CD4-positive, alpha-beta T cell (primary cell): Measurements from ENCODE around the gene PRDM16. TPM values are rescaled to one million over a fixed set of nuclear protein-coding genes. Genes with fewer than 3 reads are reported as not detected.

Experiments
- ATAC-seq: fragments of 200-7000 bp; cut with Tn5 transposase; one replicate; pipeline ENCODE4 v1.10.0; 2022; ENCODE audit warnings: mild to moderate bottlenecking; ENCODE audit not compliant: poor library complexity
- CTCF ChIA-PET: fragments of 350-600 bp; sonication (Branson Sonifier 250); formaldehyde crosslinking; loops from one replicate; lab custom pipeline; 2021; ENCODE audit warnings: antibody characterized with exemption, inconsistent platforms; lab: Charles Lee
- POLR2A ChIA-PET: fragments of 350-600 bp; sonication (Branson Sonifier 250); formaldehyde crosslinking; loops from one replicate; lab custom pipeline; 2021; ENCODE audit warnings: antibody characterized with exemption, inconsistent platforms; lab: Charles Lee
- DNase-seq, 14 experiments: peaks; one replicate each; pipeline ENCODE4 v3.0.0-alpha.2; 2013 to 2020; ENCODE audit warnings: mixed read lengths in 2 of 14
- H3K27ac ChIP-seq, 2 donors: one replicate each; pipeline versions ENCODE4 v1.5.1 to v1.7.0; 2013; ENCODE audit warnings: low read length in 2 of 2, low read depth in 1 of 2, mild to moderate bottlenecking in 1 of 2
- H3K27me3 ChIP-seq, 2 experiments: 1 replicate in 1 of 2; 2 replicates in 1 of 2; pipeline versions ENCODE4 v1.6.1 to v1.7.0; 2013; ENCODE audit warnings: low read length in 2 of 2, control low read depth in 1 of 2, mild to moderate bottlenecking in 1 of 2, moderate library complexity in 1 of 2; ENCODE audit not compliant: insufficient read depth in 2 of 2, control insufficient read depth in 1 of 2
- H3K36me3 ChIP-seq: one replicate; pipeline ENCODE4 v1.6.1; 2013; ENCODE audit warnings: low read length, control low read depth; ENCODE audit not compliant: insufficient read depth
- H3K4me1 ChIP-seq: one replicate; pipeline ENCODE4 v1.6.1; 2013; ENCODE audit warnings: low read length, control low read depth; ENCODE audit not compliant: insufficient read depth
- H3K4me3 ChIP-seq: one replicate; pipeline ENCODE4 v1.5.1; 2013; ENCODE audit warnings: mild to moderate bottlenecking, low read length, moderate library complexity
- H3K9me3 ChIP-seq, 2 experiments: 1 replicate in 1 of 2; 2 replicates in 1 of 2; pipeline versions ENCODE4 v1.6.1 to v1.7.0; 2013; ENCODE audit warnings: low read length in 2 of 2, mild to moderate bottlenecking in 2 of 2, control low read depth in 1 of 2, moderate library complexity in 1 of 2; ENCODE audit not compliant: control insufficient read depth in 1 of 2, insufficient read depth in 1 of 2
- H3K27ac Mint-ChIP-seq: one replicate; pipeline ENCODE4 v1.8.0; 2020; ENCODE audit warnings: mixed read lengths
- H3K27me3 Mint-ChIP-seq: one replicate; pipeline ENCODE4 v1.8.0; 2021; ENCODE audit warnings: mixed read lengths
- H3K36me3 Mint-ChIP-seq: one replicate; pipeline ENCODE4 v1.8.0; 2021; ENCODE audit warnings: low read depth, mixed read lengths
- H3K4me1 Mint-ChIP-seq: one replicate; pipeline ENCODE4 v1.8.0; 2021; ENCODE audit warnings: low read depth, mixed read lengths
- H3K4me3 Mint-ChIP-seq: one replicate; pipeline ENCODE4 v1.8.0; 2020; ENCODE audit warnings: mild to moderate bottlenecking, mixed read lengths
- H3K9me3 Mint-ChIP-seq: one replicate; pipeline ENCODE4 v1.8.0; 2020; ENCODE audit warnings: mixed read lengths
- intact Hi-C, 2 experiments: fragments of 100-400 bp; cut with DNase I in 1 of 2; cut with micrococcal nuclease in 1 of 2; formaldehyde crosslinking; loops; one replicate each; pipeline versions ENCODE4 v1.15.1 to v1.9.0; 2023 to 2025; cut with DNase I, micrococcal nuclease
- total RNA-seq, 174 experiments: library from RNA in 2 of 174; stranded (reverse) in 2 of 174; gene quantifications; one replicate each; pipeline ENCODE4 v1.2.3 and lab custom pipeline; 2021 to 2026
- TF ChIP-seq, protein P1 (sequence below): fragments of 200-600 bp; IDR thresholded peaks from one replicate; pipeline ENCODE4 v1.8.0; 2022; ENCODE audit warnings: antibody characterized with exemption, mild to moderate bottlenecking

Gene PRDM16
- total RNA-seq, 2 experiments from 2014 or later: not detected

DNA sequence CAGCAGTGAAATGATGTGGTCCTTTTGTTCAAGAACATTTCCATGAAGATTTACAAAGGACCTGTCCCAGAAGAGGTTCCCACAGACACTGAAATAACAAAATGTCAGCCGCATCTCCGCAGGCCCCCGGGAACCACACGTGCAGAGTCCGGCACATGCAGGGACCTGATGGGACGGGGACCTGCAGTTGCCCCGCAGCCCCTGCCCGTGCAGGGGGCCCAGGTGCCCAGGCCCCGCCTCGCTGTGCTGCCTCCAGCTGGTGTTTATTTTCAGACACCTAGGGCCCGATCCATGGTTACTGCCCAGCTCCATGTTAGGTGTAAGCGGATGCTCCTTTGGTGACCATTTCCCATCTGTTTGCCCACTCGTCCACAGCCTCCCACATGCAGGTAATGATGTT lies 236.2 kb downstream of the PRDM16 start:
- H3K4me1 Mint-ChIP-seq: no peaks in the 10 kb centered on the region
- DNase-seq: no peak
- peaks cover 0 to 3% of the 10 kb centered on the region in 2 experiments for H3K27me3 ChIP-seq
- ChIA-PET POLR2A (no interaction called here), CTCF (no interaction called here)
- H3K4me3 Mint-ChIP-seq: no peak overlapping the region
- H3K27ac Mint-ChIP-seq: no peak overlapping the region
- H3K27me3 Mint-ChIP-seq: peaks cover 14% of the 10 kb centered on the region
- no peaks in the 10 kb centered on the region for H3K9me3 Mint-ChIP-seq
- H3K4me1 ChIP-seq: no peaks in the 10 kb centered on the region
- intact Hi-C loops: no loop called here
- H3K36me3 Mint-ChIP-seq: no peaks in the 10 kb centered on the region
- ATAC-seq: no peak
- peaks cover 0 to 5% of the 10 kb centered on the region in 2 experiments for H3K9me3 ChIP-seq
- TF ChIP-seq, protein P1, sequence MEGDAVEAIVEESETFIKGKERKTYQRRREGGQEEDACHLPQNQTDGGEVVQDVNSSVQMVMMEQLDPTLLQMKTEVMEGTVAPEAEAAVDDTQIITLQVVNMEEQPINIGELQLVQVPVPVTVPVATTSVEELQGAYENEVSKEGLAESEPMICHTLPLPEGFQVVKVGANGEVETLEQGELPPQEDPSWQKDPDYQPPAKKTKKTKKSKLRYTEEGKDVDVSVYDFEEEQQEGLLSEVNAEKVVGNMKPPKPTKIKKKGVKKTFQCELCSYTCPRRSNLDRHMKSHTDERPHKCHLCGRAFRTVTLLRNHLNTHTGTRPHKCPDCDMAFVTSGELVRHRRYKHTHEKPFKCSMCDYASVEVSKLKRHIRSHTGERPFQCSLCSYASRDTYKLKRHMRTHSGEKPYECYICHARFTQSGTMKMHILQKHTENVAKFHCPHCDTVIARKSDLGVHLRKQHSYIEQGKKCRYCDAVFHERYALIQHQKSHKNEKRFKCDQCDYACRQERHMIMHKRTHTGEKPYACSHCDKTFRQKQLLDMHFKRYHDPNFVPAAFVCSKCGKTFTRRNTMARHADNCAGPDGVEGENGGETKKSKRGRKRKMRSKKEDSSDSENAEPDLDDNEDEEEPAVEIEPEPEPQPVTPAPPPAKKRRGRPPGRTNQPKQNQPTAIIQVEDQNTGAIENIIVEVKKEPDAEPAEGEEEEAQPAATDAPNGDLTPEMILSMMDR: no peak
- H3K36me3 ChIP-seq: no peaks in the 10 kb centered on the region
- H3K27ac ChIP-seq: no peak overlapping the region
- no peak overlapping the region for H3K4me3 ChIP-seq

- POLR2A ChIA-PET: no interaction called here
- no peak overlapping the region for H3K4me3 Mint-ChIP-seq
- Histone ChIP-seq H3K27ac (no peak overlapping the region), H3K27me3 (peaks cover 0 to 7% of the 10 kb centered on the region in 2 experiments), H3K4me3 (no peak overlapping the region), H3K4me1 (no peaks in the 10 kb centered on the region), H3K9me3 (peaks cover 0 to 3% of the 10 kb centered on the region in 2 experiments), H3K36me3 (no peaks in the 10 kb centered on the region)
- no peaks in the 10 kb centered on the region for H3K4me1 Mint-ChIP-seq
- H3K27ac Mint-ChIP-seq: no peak overlapping the region
- CTCF ChIA-PET: no interaction called here
- DNase-seq (no peak), ATAC-seq (no peak)
- no peaks in the 10 kb centered on the region for H3K9me3 Mint-ChIP-seq
- peaks cover 23% of the 10 kb centered on the region for H3K27me3 Mint-ChIP-seq
- TF ChIP-seq, protein P1: no peak
- intact Hi-C loops: no loop called here
- no peaks in the 10 kb centered on the region for H3K36me3 Mint-ChIP-seq
Observed at GRCh38 chr1:3306583-3307291, 237.7 kb downstream of the PRDM16 start.

DNA sequence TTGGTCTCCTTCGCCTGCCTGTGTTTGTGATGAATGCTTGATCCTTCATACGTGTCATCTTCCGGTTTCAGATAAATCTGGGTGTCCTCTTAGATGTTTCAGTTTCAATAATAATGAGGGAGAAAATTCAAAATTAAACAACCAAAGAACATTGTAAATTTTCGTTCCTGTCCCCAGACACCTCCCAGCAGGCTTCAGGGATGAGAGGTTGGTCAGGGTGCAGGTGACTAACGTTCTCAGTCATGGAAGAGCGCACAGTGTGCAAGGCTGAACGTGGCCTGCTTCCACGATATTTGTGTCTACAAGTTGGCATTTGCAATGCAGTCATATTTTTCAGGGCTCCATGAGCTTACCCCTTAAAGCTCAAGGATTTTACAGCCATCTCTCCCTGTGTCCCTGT lies 238.4 kb downstream of the PRDM16 start:
- no peak overlapping the region for H3K27ac ChIP-seq
- ATAC-seq (no peak), DNase-seq (no peak)
- peaks cover 4 to 10% of the 10 kb centered on the region in 2 experiments for H3K27me3 ChIP-seq
- Mint-ChIP-seq H3K9me3 (no peaks in the 10 kb centered on the region), H3K27ac (no peak overlapping the region), H3K4me3 (no peak overlapping the region), H3K4me1 (no peaks in the 10 kb centered on the region), H3K36me3 (no peaks in the 10 kb centered on the region), H3K27me3 (peaks cover 23% of the 10 kb centered on the region)
- H3K4me3 ChIP-seq: no peak overlapping the region
- intact Hi-C loops: no loop called here
- TF ChIP-seq, protein P1: no peak
- H3K9me3 ChIP-seq: peaks cover 0 to 7% of the 10 kb centered on the region in 2 experiments
- CTCF ChIA-PET: no interaction called here
- H3K36me3 ChIP-seq: no peaks in the 10 kb centered on the region
- POLR2A ChIA-PET: no interaction called here
- no peaks in the 10 kb centered on the region for H3K4me1 ChIP-seq
